Smooth muscle cell (in vitro differentiated cells): ENCODE data around the gene AURKA. TPM values are rescaled to one million over a fixed set of nuclear protein-coding genes. Genes with fewer than 3 reads are reported as not detected.
A peak's percentile ranks its signal among the peaks of the same experiment; 100 is the strongest.

ENCODE experiments used
- DNase-seq: peaks from one replicate; lab custom pipeline; 2025; ENCODE audit not compliant: unreplicated experiment; lab: John Stamatoyannopoulos, UW
- H2AFZ ChIP-seq: fragments of 200-600 bp; sonication (generic); 2 replicates; pipeline ENCODE4 v1.6.0; 2016; ENCODE audit warnings: antibody characterized with exemption, low read depth, mild to moderate bottlenecking
- H3F3A ChIP-seq: fragments of 200-600 bp; sonication (generic); 2 replicates; pipeline ENCODE4 v1.6.0; 2017; ENCODE audit warnings: antibody characterized with exemption, low read depth
- H3K27ac ChIP-seq: fragments of 200-600 bp; sonication (generic); 2 replicates; pipeline ENCODE4 v1.5.1; 2016; ENCODE audit warnings: low read depth, mild to moderate bottlenecking
- H3K27me3 ChIP-seq: fragments of 200-600 bp; sonication (generic); 2 replicates; pipeline ENCODE4 v1.6.1; 2016; ENCODE audit warnings: low read depth, mild to moderate bottlenecking
- H3K36me3 ChIP-seq: fragments of 200-600 bp; sonication (generic); 2 replicates; pipeline ENCODE4 v1.5.1; 2016; ENCODE audit warnings: low read depth
- H3K4me1 ChIP-seq: fragments of 200-600 bp; sonication (generic); 2 replicates; pipeline ENCODE4 v1.5.1; 2016; ENCODE audit warnings: low read depth
- H3K4me2 ChIP-seq: fragments of 200-600 bp; sonication (generic); 2 replicates; pipeline ENCODE4 v1.6.0; 2016; ENCODE audit warnings: mild to moderate bottlenecking
- H3K4me3 ChIP-seq: fragments of 200-600 bp; sonication (generic); 2 replicates; pipeline ENCODE4 v1.5.1; 2016; ENCODE audit warnings: mild to moderate bottlenecking
- H3K79me2 ChIP-seq: fragments of 200-600 bp; sonication (generic); 2 replicates; pipeline ENCODE4 v1.6.0; 2016; ENCODE audit warnings: low read depth, mild to moderate bottlenecking
- H3K9ac ChIP-seq: fragments of 200-600 bp; sonication (generic); 2 replicates; pipeline ENCODE4 v1.6.0; 2016; ENCODE audit warnings: low read depth
- H3K9me3 ChIP-seq: fragments of 200-600 bp; sonication (generic); replicated peaks from 2 replicates; pipeline ENCODE4 v1.5.1; 2016; ENCODE audit warnings: low read depth
- H4K20me1 ChIP-seq: fragments of 200-600 bp; sonication (generic); 2 replicates; pipeline ENCODE4 v1.6.0; 2016; ENCODE audit warnings: low read depth
- WGBS: methylation state at CpG from one replicate; pipeline ENCODE4 v1.1.7; 2016; ENCODE audit warnings: low lambda C conversion rate; 5-methylcytosine and 5-hydroxymethylcytosine counted together
- polyA plus RNA-seq: library from polyadenylated mRNA; unstranded; fragments of >200 nt; fragmentation: Nextera tagmentation; extraction: Ambion mirVana; gene quantifications from 2 replicates; pipeline ENCODE4 v1.2.1, GENCODE V29; 2016
- total RNA-seq: library from RNA; depleted of rRNA; stranded (reverse); fragments of >200 nt; gene quantifications from 2 replicates; pipeline ENCODE4 v1.2.3, GENCODE V29; 2014
- TF ChIP-seq, protein P1 (sequence below): fragments of 200-600 bp; sonication (generic); IDR thresholded peaks from 2 replicates; pipeline ENCODE4 v1.5.1; 2017; ENCODE audit warnings: borderline replicate concordance, mild to moderate bottlenecking, antibody characterized with exemption; ENCODE audit not compliant: insufficient read depth, poor library complexity, severe bottlenecking

The AURKA gene
- total and polyA plus RNA-seq, 2 experiments from 2014 or later = 12.7 to 13.9 TPM

- no peaks in the 10 kb centered on the region for H4K20me1 ChIP-seq
- TF ChIP-seq, protein P1, sequence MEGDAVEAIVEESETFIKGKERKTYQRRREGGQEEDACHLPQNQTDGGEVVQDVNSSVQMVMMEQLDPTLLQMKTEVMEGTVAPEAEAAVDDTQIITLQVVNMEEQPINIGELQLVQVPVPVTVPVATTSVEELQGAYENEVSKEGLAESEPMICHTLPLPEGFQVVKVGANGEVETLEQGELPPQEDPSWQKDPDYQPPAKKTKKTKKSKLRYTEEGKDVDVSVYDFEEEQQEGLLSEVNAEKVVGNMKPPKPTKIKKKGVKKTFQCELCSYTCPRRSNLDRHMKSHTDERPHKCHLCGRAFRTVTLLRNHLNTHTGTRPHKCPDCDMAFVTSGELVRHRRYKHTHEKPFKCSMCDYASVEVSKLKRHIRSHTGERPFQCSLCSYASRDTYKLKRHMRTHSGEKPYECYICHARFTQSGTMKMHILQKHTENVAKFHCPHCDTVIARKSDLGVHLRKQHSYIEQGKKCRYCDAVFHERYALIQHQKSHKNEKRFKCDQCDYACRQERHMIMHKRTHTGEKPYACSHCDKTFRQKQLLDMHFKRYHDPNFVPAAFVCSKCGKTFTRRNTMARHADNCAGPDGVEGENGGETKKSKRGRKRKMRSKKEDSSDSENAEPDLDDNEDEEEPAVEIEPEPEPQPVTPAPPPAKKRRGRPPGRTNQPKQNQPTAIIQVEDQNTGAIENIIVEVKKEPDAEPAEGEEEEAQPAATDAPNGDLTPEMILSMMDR = no peak
- H3K27me3 ChIP-seq = no peaks in the 10 kb centered on the region
- DNase-seq = no peak
- no peak overlapping the region for H3K4me2 ChIP-seq
- no peak overlapping the region for H3K4me3 ChIP-seq
- WGBS = 75% methylated on average over 1 of the region's 1 CpG
- H3K4me1 ChIP-seq = no peaks in the 10 kb centered on the region
- H3F3A ChIP-seq = peaks cover 7% of the 10 kb centered on the region
- no peak overlapping the region for H3K9ac ChIP-seq
- H3K36me3 ChIP-seq = no peaks in the 10 kb centered on the region
- H3K27ac ChIP-seq = no peak overlapping the region
- no peaks in the 10 kb centered on the region for H3K9me3 ChIP-seq
- no peak overlapping the region for H2AFZ ChIP-seq
- H3K79me2 ChIP-seq = no peaks in the 10 kb centered on the region
Observed at GRCh38 chr20:56423886-56424285, 31.9 kb upstream of the AURKA start.

- Histone ChIP-seq H3K4me3 (no peak overlapping the region), H3K9me3 (no peaks in the 10 kb centered on the region), H3K27me3 (no peaks in the 10 kb centered on the region), H3K79me2 (no peaks in the 10 kb centered on the region), H4K20me1 (no peaks in the 10 kb centered on the region), H2AFZ (peak overlapping the region; percentile 11), H3K4me1 (no peaks in the 10 kb centered on the region), H3F3A (peaks cover 7% of the 10 kb centered on the region), H3K27ac (peak overlapping the region; percentile 71), H3K4me2 (peak overlapping the region; percentile 60), H3K36me3 (no peaks in the 10 kb centered on the region), H3K9ac (no peak overlapping the region)
- DNase-seq = no peak
- TF ChIP-seq, protein P1 = no peak
- WGBS = 100% methylated on average over 1 of the region's 1 CpG
Observed at GRCh38 chr20:56423211-56423610, 31.2 kb upstream of the AURKA start.

- no peaks in the 10 kb centered on the region for H3K79me2 ChIP-seq
- H3K4me2 ChIP-seq = peak overlapping the region; percentile 60
- no peaks in the 10 kb centered on the region for H3K27me3 ChIP-seq
- WGBS = 19% methylated on average over 4 of the region's 4 CpGs
- TF ChIP-seq, protein P1 = no peak
- no peaks in the 10 kb centered on the region for H3K4me1 ChIP-seq
- no peak overlapping the region for H3K9ac ChIP-seq
- H4K20me1 ChIP-seq = no peaks in the 10 kb centered on the region
- no peak for DNase-seq
- H3K36me3 ChIP-seq = no peaks in the 10 kb centered on the region
- H3K4me3 ChIP-seq = no peak overlapping the region
- peak overlapping the region; percentile 11 for H2AFZ ChIP-seq
- H3F3A ChIP-seq = peaks cover 7% of the 10 kb centered on the region
- H3K27ac ChIP-seq = peak overlapping the region; percentile 71
- H3K9me3 ChIP-seq = no peaks in the 10 kb centered on the region
Observed at GRCh38 chr20:56422824-56423189, 30.8 kb upstream of the AURKA start.

DNA sequence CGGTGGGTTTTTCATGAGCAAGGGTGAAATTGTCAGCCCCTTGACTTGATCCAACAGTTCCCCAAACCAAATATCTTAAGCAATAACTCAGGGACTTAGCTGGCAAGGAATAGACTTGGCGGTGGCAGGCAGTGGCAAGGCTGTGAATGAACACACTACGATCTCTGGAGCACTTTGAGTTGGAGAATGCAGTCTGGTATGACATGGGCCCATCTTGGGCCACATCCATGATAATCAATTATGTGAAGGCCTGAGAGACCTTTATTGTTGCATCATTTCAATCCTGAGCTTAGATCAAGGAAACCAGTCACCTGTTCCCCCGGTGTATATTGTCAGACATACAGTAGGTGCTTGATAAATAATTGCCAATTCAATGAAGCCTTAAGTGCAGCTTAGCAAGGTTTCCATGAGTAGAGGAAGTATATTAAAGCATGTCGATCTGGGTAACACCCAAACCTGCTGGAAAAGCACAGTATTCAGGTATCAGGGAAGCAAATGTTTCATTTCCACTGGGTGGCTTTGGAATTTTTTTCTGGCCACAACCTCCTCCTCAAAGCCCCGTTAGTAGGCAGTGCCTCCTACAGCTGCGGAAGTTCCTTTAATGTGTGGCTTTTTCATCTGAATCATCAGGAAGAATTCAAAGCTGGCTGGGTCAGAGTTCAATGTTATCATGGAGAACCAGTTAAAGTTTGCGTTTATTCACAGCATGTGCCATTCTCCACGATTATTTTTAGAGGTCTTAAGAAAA is 30.2 kb upstream of the AURKA start:
- H3K9me3 ChIP-seq = no peaks in the 10 kb centered on the region
- no peaks in the 10 kb centered on the region for H3K36me3 ChIP-seq
- H3K79me2 ChIP-seq = no peaks in the 10 kb centered on the region
- peak overlapping the region; percentile 60 for H3K4me2 ChIP-seq
- peak overlapping the region; percentile 11 for H2AFZ ChIP-seq
- TF ChIP-seq, protein P1 = no peak
- no peaks in the 10 kb centered on the region for H4K20me1 ChIP-seq
- 51% methylated on average over 9 of the region's 9 CpGs for WGBS
- peaks cover 7% of the 10 kb centered on the region for H3F3A ChIP-seq
- no peaks in the 10 kb centered on the region for H3K27me3 ChIP-seq
- no peaks in the 10 kb centered on the region for H3K4me1 ChIP-seq
- peak overlapping the region; percentile 71 for H3K27ac ChIP-seq
- no peak overlapping the region for H3K9ac ChIP-seq
- no peak overlapping the region for H3K4me3 ChIP-seq
- no peak for DNase-seq
